H1 (cell line): ENCODE measurements around the gene TSFM. TPM values are rescaled to one million over a fixed set of nuclear protein-coding genes. Genes with fewer than 3 reads are reported as not detected.

Experiments used
- CEBPB ChIP-seq: IDR thresholded peaks from 2 replicates; pipeline ENCODE4 v1.6.1; 2012; ENCODE audit warnings: low read depth, low read length
- CHD7 ChIP-seq: fragments of 300-600 bp; sonication (generic); IDR thresholded peaks from 2 replicates; pipeline ENCODE4 v1.7.1; 2012; ENCODE audit warnings: low read length, moderate library complexity, mild to moderate bottlenecking, inconsistent platforms; ENCODE audit not compliant: insufficient replicate concordance
- CTBP2 ChIP-seq: IDR thresholded peaks from 2 replicates; pipeline ENCODE4 v1.7.0; 2011; ENCODE audit warnings: borderline replicate concordance, mild to moderate bottlenecking, moderate library complexity, mixed read lengths, low read length; ENCODE audit not compliant: insufficient read depth, insufficient read length
- EP300 ChIP-seq, 2 experiments: IDR thresholded peaks; 1 replicate in 1 of 2; 2 replicates in 1 of 2; pipeline ENCODE4 v1.6.1; 2011 to 2012; ENCODE audit warnings: low read depth in 2 of 2, low read length in 2 of 2, mild to moderate bottlenecking in 2 of 2, borderline replicate concordance in 1 of 2, inconsistent platforms in 1 of 2, moderate library complexity in 1 of 2
- KDM5A ChIP-seq: fragments of 200-600 bp; IDR thresholded peaks from 2 replicates; pipeline ENCODE4 v1.7.1; 2012; ENCODE audit warnings: mild to moderate bottlenecking, low read length, inconsistent platforms, mixed read lengths
- NRF1 ChIP-seq: IDR thresholded peaks from 2 replicates; pipeline ENCODE4 v1.6.1; 2011; ENCODE audit warnings: mild to moderate bottlenecking, low read depth, low read length, improper control_type of control experiment
- TBP ChIP-seq: IDR thresholded peaks from 2 replicates; pipeline ENCODE4 v1.6.1; 2011; ENCODE audit warnings: low read depth, low read length, improper control_type of control experiment
- TCF12 ChIP-seq: IDR thresholded peaks from 2 replicates; pipeline ENCODE4 v1.6.1; 2011; ENCODE audit warnings: low read depth, mild to moderate bottlenecking, low read length
- YY1 ChIP-seq: IDR thresholded peaks from 2 replicates; pipeline ENCODE4 v1.6.1; 2011; ENCODE audit warnings: low read depth, mild to moderate bottlenecking, low read length
- polyA plus RNA-seq, 7 experiments: library from polyadenylated mRNA; depleted of rRNA in 3 of 7; stranded (reverse) in 5 of 7; unstranded in 2 of 7; fragments of >200 nt in 5 of 7; fragments of 200-250 nt in 2 of 7; gene quantifications; 1 replicate in 5 of 7; 2 replicates in 1 of 7; 4 replicates in 1 of 7; pipeline versions ENCODE4 v1.2.1 to v1.2.3, GENCODE V29; 2011 to 2013; ENCODE audit warnings: missing spikeins in 2 of 7, mixed read lengths in 2 of 7
- total RNA-seq: library from RNA; stranded (reverse); fragmentation: NEBNext Ultra II Directional; extraction: Animal tissue kit (Norgen Biotek cat#: 25700); gene quantifications from 2 replicates; pipeline ENCODE4 v1.2.1, GENCODE V29; 2021

The TSFM gene
- total and polyA plus RNA-seq, 2 of the 8 experiments (the other 6 are each of a cell fraction or from before 2014, with no cell fraction given) = 17.4 to 49.8 TPM

GRCh38 chr12:57846577-57847319 is 64.2 kb downstream of the TSFM start, which contains the start of gene CTDSP2 (continued):
- no peak for TF ChIP-seq NRF1
- no peak; a peak in 1 of 3 replicates for TF ChIP-seq EP300 (IDR thresholded peaks at IDR 0.05; ENCODE audit: borderline replicate concordance in 1 of 2, low read depth in 2 of 2, low read length in 2 of 2)
- TF ChIP-seq CTBP2 = no peak
- no peak for TF ChIP-seq TCF12
- peak; percentile 94 for TF ChIP-seq TBP
- TF ChIP-seq CEBPB = no peak
- TF ChIP-seq YY1 = peak; percentile 60
- no peak for TF ChIP-seq KDM5A
- no peak for TF ChIP-seq CHD7
